Kidney epithelial cell (primary cell): ENCODE data around the gene PAF1. TPM values are rescaled to one million over a fixed set of nuclear protein-coding genes. Genes with fewer than 3 reads are reported as not detected.

Experiments
- DNase-seq: peaks from one replicate; pipeline ENCODE4 v3.0.0-alpha.2; 2010; ENCODE audit warnings: low read depth
- H3K27me3 ChIP-seq: 2 replicates; pipeline ENCODE4 v1.6.0; 2011; ENCODE audit warnings: low read length; ENCODE audit not compliant: control insufficient read depth, insufficient read depth
- H3K36me3 ChIP-seq: 2 replicates; pipeline ENCODE4 v1.5.1; 2011; ENCODE audit warnings: low read length; ENCODE audit not compliant: control insufficient read depth, insufficient read depth
- H3K4me3 ChIP-seq: 2 replicates; pipeline ENCODE4 v1.5.1; 2011; ENCODE audit warnings: low read depth, mild to moderate bottlenecking, control low read depth, low read length
- total RNA-seq: library from RNA; depleted of rRNA; stranded (reverse); fragments of >200 nt; gene quantifications from 2 replicates; pipeline ENCODE4 v1.2.3, GENCODE V29; 2015
- TF ChIP-seq, protein P1 (sequence below): IDR thresholded peaks from 2 replicates; pipeline ENCODE4 v1.5.1; 2011; ENCODE audit warnings: mild to moderate bottlenecking, moderate library complexity, low read length, control low read depth, inconsistent platforms; ENCODE audit not compliant: insufficient read depth, poor library complexity, severe bottlenecking

PAF1 gene
- total RNA-seq, 1 donor from 2014 or later: 44.6 TPM

- no peaks in the 10 kb centered on the region for H3K27me3 ChIP-seq
- peaks cover 3% of the 10 kb centered on the region for H3K36me3 ChIP-seq
- TF ChIP-seq, protein P1, sequence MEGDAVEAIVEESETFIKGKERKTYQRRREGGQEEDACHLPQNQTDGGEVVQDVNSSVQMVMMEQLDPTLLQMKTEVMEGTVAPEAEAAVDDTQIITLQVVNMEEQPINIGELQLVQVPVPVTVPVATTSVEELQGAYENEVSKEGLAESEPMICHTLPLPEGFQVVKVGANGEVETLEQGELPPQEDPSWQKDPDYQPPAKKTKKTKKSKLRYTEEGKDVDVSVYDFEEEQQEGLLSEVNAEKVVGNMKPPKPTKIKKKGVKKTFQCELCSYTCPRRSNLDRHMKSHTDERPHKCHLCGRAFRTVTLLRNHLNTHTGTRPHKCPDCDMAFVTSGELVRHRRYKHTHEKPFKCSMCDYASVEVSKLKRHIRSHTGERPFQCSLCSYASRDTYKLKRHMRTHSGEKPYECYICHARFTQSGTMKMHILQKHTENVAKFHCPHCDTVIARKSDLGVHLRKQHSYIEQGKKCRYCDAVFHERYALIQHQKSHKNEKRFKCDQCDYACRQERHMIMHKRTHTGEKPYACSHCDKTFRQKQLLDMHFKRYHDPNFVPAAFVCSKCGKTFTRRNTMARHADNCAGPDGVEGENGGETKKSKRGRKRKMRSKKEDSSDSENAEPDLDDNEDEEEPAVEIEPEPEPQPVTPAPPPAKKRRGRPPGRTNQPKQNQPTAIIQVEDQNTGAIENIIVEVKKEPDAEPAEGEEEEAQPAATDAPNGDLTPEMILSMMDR: no peak
- no peak for DNase-seq
- no peak overlapping the region for H3K4me3 ChIP-seq
These were observed 35.3 kb upstream of the PAF1 start for GRCh38 chr19:39426170-39426569.

GRCh38 chr19:39425744-39426143 lies 34.8 kb upstream of the PAF1 start:
- Histone ChIP-seq H3K36me3 (peaks cover 3% of the 10 kb centered on the region), H3K27me3 (no peaks in the 10 kb centered on the region), H3K4me3 (no peak overlapping the region)
- TF ChIP-seq, protein P1: no peak
- DNase-seq: no peak

GRCh38 chr19:39424934-39425333 lies 34.0 kb upstream of the PAF1 start:
- DNase-seq: no peak
- TF ChIP-seq, protein P1: no peak

DNA sequence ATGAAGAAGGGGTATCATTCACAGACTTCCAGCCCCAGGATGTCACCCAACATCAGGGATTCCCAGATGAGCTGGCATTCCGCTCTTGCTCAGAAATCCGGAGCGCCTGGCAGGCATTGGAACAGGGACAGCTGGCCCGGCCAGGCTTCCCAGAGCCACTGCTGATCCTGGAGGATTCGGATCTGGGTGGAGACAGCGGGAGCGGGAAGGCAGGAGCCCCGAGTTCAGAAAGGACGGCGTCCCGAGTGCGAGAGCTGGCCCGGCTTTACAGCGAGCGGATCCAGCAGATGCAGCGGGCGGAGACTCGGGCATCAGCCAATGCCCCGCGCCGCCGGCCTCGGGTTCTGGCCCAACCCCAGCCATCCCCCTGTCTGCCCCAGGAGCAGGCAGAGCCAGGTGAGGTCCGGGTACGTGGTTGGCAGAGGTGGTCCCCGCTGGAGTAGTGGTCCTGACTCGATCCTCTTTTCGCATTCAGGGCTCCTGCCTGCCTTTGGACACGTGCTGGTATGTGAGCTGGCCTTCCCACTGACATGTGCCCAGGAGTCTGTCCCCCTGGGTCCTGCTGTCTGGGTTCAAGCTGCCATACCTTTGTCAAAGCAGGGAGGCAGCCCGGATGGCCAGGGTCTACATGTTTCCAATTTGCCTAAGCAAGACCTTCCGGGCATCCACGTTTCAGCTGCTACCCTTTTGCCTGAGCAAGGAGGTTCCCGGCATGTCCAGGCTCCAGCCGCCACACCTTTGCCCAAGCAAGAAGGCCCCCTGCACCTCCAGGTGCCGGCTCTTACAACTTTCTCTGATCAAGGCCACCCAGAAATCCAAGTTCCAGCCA lies 32.6 kb upstream of the PAF1 start:
- DNase-seq: no peak
- H3K27me3 ChIP-seq: no peaks in the 10 kb centered on the region
- H3K4me3 ChIP-seq: no peak overlapping the region
- H3K36me3 ChIP-seq: peaks cover 8% of the 10 kb centered on the region
- TF ChIP-seq, protein P1: no peak

More at GRCh38 chr19:39424934-39425333, 34.0 kb upstream of the PAF1 start:
- H3K36me3 ChIP-seq: peaks cover 3% of the 10 kb centered on the region
- H3K4me3 ChIP-seq: no peak overlapping the region
- no peaks in the 10 kb centered on the region for H3K27me3 ChIP-seq

DNA sequence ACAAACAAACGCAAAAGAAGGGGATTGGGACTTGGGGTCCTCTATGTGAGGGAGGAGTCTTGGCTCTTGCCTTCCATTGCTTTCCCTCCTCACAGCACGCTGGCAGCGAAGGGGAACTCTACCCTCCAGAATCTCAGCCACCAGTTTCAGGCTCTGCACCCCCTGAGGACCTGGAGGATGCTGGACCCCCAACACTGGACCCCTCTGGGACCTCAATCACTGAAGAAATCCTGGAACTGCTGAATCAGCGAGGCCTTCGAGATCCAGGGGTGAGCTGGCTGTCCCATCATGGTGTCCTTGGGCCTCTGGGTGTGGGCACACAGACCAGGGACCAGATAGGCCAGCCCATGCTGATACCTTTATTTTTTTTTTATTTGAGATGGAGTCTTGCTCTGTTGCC lies 31.1 kb upstream of the PAF1 start:
- DNase-seq: no peak
- H3K27me3 ChIP-seq: no peaks in the 10 kb centered on the region
- H3K36me3 ChIP-seq: peaks cover 10% of the 10 kb centered on the region
- TF ChIP-seq, protein P1: no peak
- no peak overlapping the region for H3K4me3 ChIP-seq

DNA sequence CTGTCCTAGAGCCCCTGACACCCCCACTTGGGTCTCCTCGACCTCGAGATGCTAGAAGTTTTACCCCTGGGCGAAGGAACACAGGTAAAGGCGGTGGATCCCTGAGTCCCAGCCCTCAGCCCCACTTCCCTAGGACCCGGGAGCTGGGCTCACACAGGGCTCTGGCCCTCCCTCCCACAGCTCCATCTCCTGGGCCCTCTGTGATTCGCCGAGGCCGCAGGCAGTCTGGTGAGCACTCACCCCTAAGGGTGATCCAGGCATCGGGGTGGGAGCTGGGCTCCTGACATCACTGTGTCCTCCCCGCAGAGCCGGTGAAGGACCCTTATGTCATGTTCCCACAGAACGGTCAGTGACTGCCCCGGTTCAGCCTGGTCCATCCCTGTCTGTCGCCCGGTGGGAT lies 29.9 kb upstream of the PAF1 start:
- H3K4me3 ChIP-seq: no peak overlapping the region
- no peak for DNase-seq
- peaks cover 10% of the 10 kb centered on the region for H3K36me3 ChIP-seq
- H3K27me3 ChIP-seq: no peaks in the 10 kb centered on the region
- TF ChIP-seq, protein P1: no peak
